PC-3 (cell line): ENCODE data around the gene CCDC91. TPM values are rescaled to one million over a fixed set of nuclear protein-coding genes. Genes with fewer than 3 reads are reported as not detected.

Source experiments
- ATAC-seq: fragments of 200-7000 bp; cut with Tn5 transposase; 2 replicates; pipeline ENCODE4 v1.9.1; 2020; ENCODE audit warnings: mild to moderate bottlenecking, moderate library complexity
- BruUV-seq: library from RNA; stranded (reverse); fragments of 400-500 nt; replicated peaks from 2 replicates; lab custom pipeline; 2021; lab: Mats Ljungman, UMichigan
- CTCF ChIA-PET: fragments of 300-600 bp; sonication (Branson Sonifier 250); formaldehyde crosslinking; loops from one replicate; lab custom pipeline; 2022; ENCODE audit warnings: antibody characterized with exemption; lab: Charles Lee
- POLR2A ChIA-PET: fragments of 300-600 bp; sonication (Branson Sonifier 250); formaldehyde crosslinking; loops from one replicate; lab custom pipeline; 2022; ENCODE audit warnings: antibody characterized with exemption; ENCODE audit not compliant: unreplicated experiment; lab: Charles Lee
- DNase-seq: peaks from one replicate; pipeline ENCODE4 v3.0.0-alpha.2; 2015
- H2AFZ ChIP-seq: fragments of 300-600 bp; sonication (generic); 2 replicates; pipeline ENCODE4 v1.6.0; 2016; ENCODE audit warnings: antibody characterized with exemption, low read length
- H3F3A ChIP-seq: fragments of 300-600 bp; sonication (generic); one replicate; pipeline ENCODE4 v1.6.0; 2017; ENCODE audit warnings: antibody characterized with exemption, low read length, control low read depth, mild to moderate bottlenecking; ENCODE audit not compliant: unreplicated experiment
- H3K27ac ChIP-seq: fragments of 300-600 bp; sonication (generic); 2 replicates; pipeline ENCODE4 v1.5.1; 2016; ENCODE audit warnings: mild to moderate bottlenecking, low read length
- H3K27me3 ChIP-seq: fragments of 300-600 bp; sonication (generic); 2 replicates; pipeline ENCODE4 v1.6.1; 2016; ENCODE audit warnings: low read length, mixed read lengths
- H3K36me3 ChIP-seq: fragments of 300-600 bp; sonication (generic); 2 replicates; pipeline ENCODE4 v1.6.1; 2016; ENCODE audit warnings: low read depth, mixed run types, low read length, mixed read lengths
- H3K4me1 ChIP-seq: fragments of 300-600 bp; sonication (generic); 2 replicates; pipeline ENCODE4 v1.5.1; 2016; ENCODE audit warnings: low read length; ENCODE audit not compliant: insufficient read depth
- H3K4me2 ChIP-seq: fragments of 300-600 bp; sonication (generic); 2 replicates; pipeline ENCODE4 v1.6.0; 2016; ENCODE audit warnings: low read length
- H3K4me3 ChIP-seq: fragments of 300-600 bp; sonication (generic); 2 replicates; pipeline ENCODE4 v1.5.1; 2016; ENCODE audit warnings: mild to moderate bottlenecking, low read length, mixed read lengths
- H3K79me2 ChIP-seq: fragments of 300-600 bp; sonication (generic); 2 replicates; pipeline ENCODE4 v1.6.1; 2017; ENCODE audit warnings: low read length, mixed read lengths
- H3K9ac ChIP-seq: fragments of 300-600 bp; sonication (generic); 2 replicates; pipeline ENCODE4 v1.6.0; 2016; ENCODE audit warnings: mild to moderate bottlenecking, low read length
- H3K9me2 ChIP-seq: fragments of 300-600 bp; sonication (generic); replicated peaks from 2 replicates; pipeline ENCODE4 v1.6.1; 2016; ENCODE audit warnings: mixed run types, low read length, mixed read lengths
- H3K9me3 ChIP-seq: fragments of 300-600 bp; sonication (generic); 2 replicates; pipeline ENCODE4 v1.6.1; 2016; ENCODE audit warnings: low read length, mixed read lengths
- H4K20me1 ChIP-seq: fragments of 300-600 bp; sonication (generic); 2 replicates; pipeline ENCODE4 v1.6.1; 2016; ENCODE audit warnings: low read length, mixed read lengths
- EZH2 ChIP-seq: fragments of 300-600 bp; sonication (generic); IDR thresholded peaks from one replicate; pipeline ENCODE4 v1.6.1; 2017; ENCODE audit warnings: antibody characterized with exemption, mild to moderate bottlenecking, low read length; ENCODE audit not compliant: unreplicated experiment
- EZH2phosphoT487 ChIP-seq: fragments of 300-600 bp; sonication (generic); IDR thresholded peaks from 2 replicates; pipeline ENCODE4 v1.6.1; 2018; ENCODE audit warnings: mild to moderate bottlenecking, antibody characterized with exemption, low read length, borderline replicate concordance
- intact Hi-C: fragments of 100-400 bp; cut with micrococcal nuclease; formaldehyde crosslinking; loops from 2 replicates; pipeline ENCODE4 v1.9.0; 2023
- total RNA-seq: library from RNA; depleted of rRNA; stranded (reverse); fragments of >200 nt; gene quantifications from 2 replicates; pipeline ENCODE4 v1.2.3, GENCODE V29; 2014
- TF ChIP-seq, protein P1 (sequence below): fragments of 300-600 bp; sonication (generic); conservative IDR thresholded peaks from 2 replicates; pipeline ENCODE4 v1.5.1; 2017; ENCODE audit warnings: antibody characterized with exemption, low read depth, mild to moderate bottlenecking, low read length

CCDC91 gene
- total RNA-seq, 1 experiment from 2014 or later: 15.7 TPM

DNA sequence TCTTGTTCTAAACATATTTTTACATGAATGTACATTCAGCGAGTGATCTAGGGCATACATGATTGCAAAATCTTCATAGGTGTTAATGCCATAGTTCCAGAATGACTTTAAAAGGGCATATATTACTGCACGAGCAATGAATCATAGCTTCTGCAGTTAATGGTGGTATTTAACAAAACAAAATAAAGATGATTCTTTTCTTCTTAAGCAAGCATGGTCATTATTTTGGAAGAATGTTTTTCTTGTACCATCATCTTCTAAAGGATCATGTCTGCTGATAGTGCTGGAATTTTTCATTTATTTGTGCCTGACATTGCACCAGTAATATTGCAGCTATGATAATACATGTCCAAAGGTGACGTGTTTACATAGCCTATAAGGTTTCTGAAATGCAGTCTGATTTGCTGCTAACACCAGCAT is 388.6 kb downstream of the CCDC91 start:
- Histone ChIP-seq H3K9ac (no peak overlapping the region), H3K36me3 (no peaks in the 10 kb centered on the region), H3F3A (no peaks in the 10 kb centered on the region), H3K27me3 (no peaks in the 10 kb centered on the region), H3K9me3 (no peaks in the 10 kb centered on the region), H3K79me2 (no peaks in the 10 kb centered on the region), H2AFZ (no peak overlapping the region), H3K9me2 (no peaks in the 10 kb centered on the region), H3K4me3 (no peak overlapping the region), H4K20me1 (no peaks in the 10 kb centered on the region), H3K4me1 (peaks cover 18% of the 10 kb centered on the region; the same call in 1 of the 2 replicates), H3K4me2 (no peak overlapping the region), H3K27ac (no peak overlapping the region)
- POLR2A ChIA-PET: no interaction called here
- DNase-seq: no peak
- no peak for ATAC-seq
- BruUV-seq: no TSS peak
- CTCF ChIA-PET: no interaction called here
- TF ChIP-seq EZH2phosphoT487: no peak
- TF ChIP-seq, protein P1, sequence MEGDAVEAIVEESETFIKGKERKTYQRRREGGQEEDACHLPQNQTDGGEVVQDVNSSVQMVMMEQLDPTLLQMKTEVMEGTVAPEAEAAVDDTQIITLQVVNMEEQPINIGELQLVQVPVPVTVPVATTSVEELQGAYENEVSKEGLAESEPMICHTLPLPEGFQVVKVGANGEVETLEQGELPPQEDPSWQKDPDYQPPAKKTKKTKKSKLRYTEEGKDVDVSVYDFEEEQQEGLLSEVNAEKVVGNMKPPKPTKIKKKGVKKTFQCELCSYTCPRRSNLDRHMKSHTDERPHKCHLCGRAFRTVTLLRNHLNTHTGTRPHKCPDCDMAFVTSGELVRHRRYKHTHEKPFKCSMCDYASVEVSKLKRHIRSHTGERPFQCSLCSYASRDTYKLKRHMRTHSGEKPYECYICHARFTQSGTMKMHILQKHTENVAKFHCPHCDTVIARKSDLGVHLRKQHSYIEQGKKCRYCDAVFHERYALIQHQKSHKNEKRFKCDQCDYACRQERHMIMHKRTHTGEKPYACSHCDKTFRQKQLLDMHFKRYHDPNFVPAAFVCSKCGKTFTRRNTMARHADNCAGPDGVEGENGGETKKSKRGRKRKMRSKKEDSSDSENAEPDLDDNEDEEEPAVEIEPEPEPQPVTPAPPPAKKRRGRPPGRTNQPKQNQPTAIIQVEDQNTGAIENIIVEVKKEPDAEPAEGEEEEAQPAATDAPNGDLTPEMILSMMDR: no peak
- TF ChIP-seq EZH2: no peak
- intact Hi-C loops: no loop called here

DNA sequence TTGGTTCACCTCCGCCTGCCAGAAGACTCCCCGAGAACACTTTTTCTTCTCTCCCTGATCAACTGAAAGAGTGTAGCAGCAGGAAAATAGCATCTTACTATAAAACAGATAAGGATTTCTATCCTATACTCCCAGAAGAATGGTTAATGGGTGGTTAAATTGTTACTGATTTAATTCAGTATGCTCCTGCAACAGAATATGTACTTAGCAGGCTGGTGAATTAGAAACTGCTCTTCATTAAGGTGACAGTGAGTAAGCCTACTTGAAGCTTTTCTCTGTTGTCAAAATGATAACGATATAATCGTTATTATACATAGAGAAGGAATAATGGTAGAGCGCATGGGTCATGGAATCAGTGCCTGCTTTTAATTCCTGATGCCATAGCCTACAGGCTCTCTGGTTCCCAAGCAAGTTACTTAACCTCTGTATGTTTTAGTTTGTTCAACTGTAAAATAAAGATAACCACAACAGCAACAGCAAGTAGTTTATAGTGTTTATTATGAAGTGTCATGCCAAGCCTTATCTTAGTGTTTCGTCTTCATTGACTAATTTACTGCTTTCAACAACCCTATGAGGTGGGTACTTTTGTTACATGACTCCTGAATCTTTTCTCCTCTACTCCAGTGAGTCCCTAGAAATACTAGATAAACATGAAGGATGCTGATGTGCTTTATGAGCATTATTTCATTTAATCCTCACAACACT is 392.6 kb downstream of the CCDC91 start:
- no peaks in the 10 kb centered on the region for H3K9me2 ChIP-seq
- POLR2A ChIA-PET: no interaction called here

More for the DNA sequence above, 392.6 kb downstream of the CCDC91 start:
- H3K36me3 ChIP-seq: no peaks in the 10 kb centered on the region
- H3K79me2 ChIP-seq: no peaks in the 10 kb centered on the region
- H4K20me1 ChIP-seq: no peaks in the 10 kb centered on the region
- no peaks in the 10 kb centered on the region for H3K9me3 ChIP-seq
- no peak overlapping the region for H3K4me2 ChIP-seq
- TF ChIP-seq EZH2phosphoT487 (no peak), EZH2 (no peak)
- TF ChIP-seq, protein P1: no peak
- no peaks in the 10 kb centered on the region for H3K4me1 ChIP-seq
- CTCF ChIA-PET: no interaction called here
- H3K9ac ChIP-seq: no peak overlapping the region
- no peak for DNase-seq
- no peak overlapping the region for H3K4me3 ChIP-seq
- no peak overlapping the region for H2AFZ ChIP-seq
- no peak overlapping the region for H3K27ac ChIP-seq
- H3K27me3 ChIP-seq: no peaks in the 10 kb centered on the region
- intact Hi-C loops: no loop called here
- H3F3A ChIP-seq: no peaks in the 10 kb centered on the region
- BruUV-seq: no TSS peak
- no peak for ATAC-seq
